A673 (cell line): ENCODE data around the gene MAP3K3.

ENCODE experiments used
- EZH2 ChIP-seq: fragments of 200-600 bp; sonication (generic); IDR thresholded peaks from 2 replicates; pipeline ENCODE4 v1.6.1; 2017; ENCODE audit warnings: borderline replicate concordance, low read depth, mild to moderate bottlenecking, mixed read lengths, antibody characterized with exemption, low read length; ENCODE audit not compliant: poor library complexity, severe bottlenecking
- TF ChIP-seq, protein P1 (sequence below): fragments of 300-800, 200-600 bp; sonication (generic); conservative IDR thresholded peaks from 2 replicates; pipeline ENCODE4 v1.5.1; 2017; ENCODE audit warnings: low read depth, mild to moderate bottlenecking, antibody characterized with exemption, low read length, moderate library complexity, mixed read lengths

- TF ChIP-seq EZH2: no peak
- TF ChIP-seq, protein P1, sequence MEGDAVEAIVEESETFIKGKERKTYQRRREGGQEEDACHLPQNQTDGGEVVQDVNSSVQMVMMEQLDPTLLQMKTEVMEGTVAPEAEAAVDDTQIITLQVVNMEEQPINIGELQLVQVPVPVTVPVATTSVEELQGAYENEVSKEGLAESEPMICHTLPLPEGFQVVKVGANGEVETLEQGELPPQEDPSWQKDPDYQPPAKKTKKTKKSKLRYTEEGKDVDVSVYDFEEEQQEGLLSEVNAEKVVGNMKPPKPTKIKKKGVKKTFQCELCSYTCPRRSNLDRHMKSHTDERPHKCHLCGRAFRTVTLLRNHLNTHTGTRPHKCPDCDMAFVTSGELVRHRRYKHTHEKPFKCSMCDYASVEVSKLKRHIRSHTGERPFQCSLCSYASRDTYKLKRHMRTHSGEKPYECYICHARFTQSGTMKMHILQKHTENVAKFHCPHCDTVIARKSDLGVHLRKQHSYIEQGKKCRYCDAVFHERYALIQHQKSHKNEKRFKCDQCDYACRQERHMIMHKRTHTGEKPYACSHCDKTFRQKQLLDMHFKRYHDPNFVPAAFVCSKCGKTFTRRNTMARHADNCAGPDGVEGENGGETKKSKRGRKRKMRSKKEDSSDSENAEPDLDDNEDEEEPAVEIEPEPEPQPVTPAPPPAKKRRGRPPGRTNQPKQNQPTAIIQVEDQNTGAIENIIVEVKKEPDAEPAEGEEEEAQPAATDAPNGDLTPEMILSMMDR: no peak
Observed at GRCh38 chr17:63714550-63715277, 92.5 kb downstream of the MAP3K3 start.
